T47D (cell line): Measurements from ENCODE around the gene AATF.
A peak's percentile ranks its signal among the peaks of the same experiment; 100 is the strongest.

ENCODE experiments used
- DNase-seq, 2 experiments: peaks; one replicate each; pipeline versions ENCODE4 v3.0.0 to v3.0.0-alpha.2; 2011 to 2012; ENCODE audit warnings: low read depth in 1 of 2, low spot score in 1 of 2
- JUND ChIP-seq: IDR thresholded peaks from 2 replicates; pipeline ENCODE4 v1.6.1; 2012; ENCODE audit warnings: low read depth
- in situ Hi-C: cut with HindIII; loops from 2 replicates; pipeline ENCODE4 v1.10.0; 2016; ENCODE audit warnings: low sequenced_read_pairs, low pct_unique_long_range_greater_than_20kb

AATF gene

GRCh38 chr17:37037590-37038155 is 88.9 kb downstream of the AATF start:
- in situ Hi-C loops: no loop called here
- DNase-seq: no peak
- TF ChIP-seq JUND: no peak

GRCh38 chr17:37039269-37039668 is 90.5 kb downstream of the AATF start:
- in situ Hi-C loops: no loop called here
- no peak for TF ChIP-seq JUND
- no peak for DNase-seq

DNA sequence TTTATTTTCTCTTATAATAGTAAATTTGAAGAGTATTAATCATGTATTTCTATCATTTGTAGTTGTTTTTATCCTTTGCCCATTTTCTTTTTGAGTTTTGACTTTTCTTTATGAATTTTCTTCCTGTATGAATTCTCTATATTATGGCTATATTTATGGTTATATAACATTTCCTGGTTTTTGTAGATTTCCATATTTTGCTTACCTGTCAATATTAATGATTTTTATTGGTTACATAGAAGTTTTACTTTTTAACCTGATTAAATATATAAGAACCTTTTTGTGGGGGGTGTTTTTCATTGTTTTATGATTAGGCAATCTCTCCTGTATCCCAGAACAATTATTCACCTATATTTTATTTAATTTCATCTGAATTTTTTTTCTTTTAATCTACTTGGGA is 93.2 kb downstream of the AATF start:
- DNase-seq: no peak
- in situ Hi-C loops: no loop called here
- TF ChIP-seq JUND: no peak

- no peak for DNase-seq
- in situ Hi-C loops: no loop called here
- TF ChIP-seq JUND: no peak
These were observed 94.4 kb downstream of the AATF start for GRCh38 chr17:37043201-37043600.

- no peak for DNase-seq
- in situ Hi-C loops: no loop called here
These were observed 96.7 kb downstream of the AATF start for GRCh38 chr17:37045351-37045922.

DNA sequence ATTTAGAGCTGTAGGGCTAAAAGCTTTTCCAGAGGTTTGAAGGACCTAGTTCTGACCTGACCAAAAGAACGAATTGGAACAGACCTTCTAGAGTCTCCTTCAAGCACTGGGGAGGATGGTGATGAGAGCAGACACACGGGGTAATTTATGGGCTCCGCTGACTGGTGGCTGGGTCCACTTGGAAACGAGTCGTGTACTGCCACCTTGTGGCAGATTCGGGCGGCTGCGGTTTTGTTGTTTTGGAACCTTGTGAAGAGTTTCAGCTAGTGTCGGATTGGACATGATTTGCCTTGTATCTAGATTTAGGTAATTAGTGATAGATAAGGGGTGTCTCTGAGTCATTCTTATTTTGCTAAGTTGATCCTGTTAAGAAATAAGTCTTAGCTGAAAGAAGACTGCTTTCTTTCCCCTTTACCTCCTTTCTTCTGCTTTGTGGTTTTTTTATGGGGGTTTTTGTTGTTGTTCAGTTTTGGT is 98.9 kb downstream of the AATF start:
- peak; percentile 63 to 87 for DNase-seq
- in situ Hi-C loops: no loop called here
- TF ChIP-seq JUND: no peak

More at GRCh38 chr17:37045351-37045922, 96.7 kb downstream of the AATF start:
- no peak for TF ChIP-seq JUND

GRCh38 chr17:37048811-37049210 is 100.1 kb downstream of the AATF start:
- no peak for TF ChIP-seq JUND
- in situ Hi-C loops: no loop called here
- no peak for DNase-seq

DNA sequence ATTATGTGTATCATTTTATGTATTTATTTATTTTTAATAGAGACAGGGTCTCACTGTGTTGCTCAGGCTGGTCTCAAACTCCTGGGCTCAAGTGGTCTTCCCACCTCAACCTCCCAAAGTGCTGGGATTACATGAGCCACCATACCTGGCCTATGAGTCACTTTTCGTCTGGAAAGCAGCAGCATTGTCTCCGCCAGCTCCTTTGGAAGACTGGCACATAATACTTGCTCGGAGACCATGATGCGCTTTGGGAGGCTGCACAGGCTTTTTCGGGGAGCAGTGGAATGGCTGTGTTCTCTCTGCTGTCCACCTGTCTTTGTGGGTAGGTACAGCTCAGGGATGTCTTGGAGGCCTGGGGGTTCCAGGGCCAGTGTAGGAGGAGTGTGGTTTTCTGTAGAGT is 102.2 kb downstream of the AATF start:
- in situ Hi-C loops: no loop called here
- DNase-seq: no peak
- no peak for TF ChIP-seq JUND

- in situ Hi-C loops: no loop called here
- no peak for TF ChIP-seq JUND
- DNase-seq: no peak
These were observed 102.6 kb downstream of the AATF start for GRCh38 chr17:37051381-37051780.

DNA sequence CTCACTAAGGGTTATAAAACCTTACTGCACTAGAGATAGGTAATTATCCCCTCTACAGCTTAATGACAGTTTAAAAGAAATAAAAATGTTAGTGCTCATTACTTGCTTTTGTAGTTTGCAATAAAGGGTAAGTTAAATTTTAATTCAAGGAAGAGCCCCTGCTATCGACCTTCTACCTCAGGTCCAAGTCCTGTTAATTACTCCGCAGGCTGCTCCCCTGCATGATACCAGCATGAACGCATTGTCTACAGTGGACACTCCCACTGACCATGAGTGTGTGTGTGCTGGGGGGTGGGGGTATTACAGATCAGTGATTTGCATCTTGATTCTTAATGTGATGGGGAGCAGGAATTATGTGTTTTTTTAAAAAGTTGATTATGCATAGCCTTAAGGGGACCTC is 103.1 kb downstream of the AATF start:
- no peak for DNase-seq
- in situ Hi-C loops: no loop called here
- TF ChIP-seq JUND: no peak

GRCh38 chr17:37052450-37052849 is 103.7 kb downstream of the AATF start:
- DNase-seq: no peak
- in situ Hi-C loops: no loop called here
- no peak for TF ChIP-seq JUND

GRCh38 chr17:37054894-37055293 is 106.1 kb downstream of the AATF start:
- in situ Hi-C loops: no loop called here
- DNase-seq: no peak
- TF ChIP-seq JUND: no peak

DNA sequence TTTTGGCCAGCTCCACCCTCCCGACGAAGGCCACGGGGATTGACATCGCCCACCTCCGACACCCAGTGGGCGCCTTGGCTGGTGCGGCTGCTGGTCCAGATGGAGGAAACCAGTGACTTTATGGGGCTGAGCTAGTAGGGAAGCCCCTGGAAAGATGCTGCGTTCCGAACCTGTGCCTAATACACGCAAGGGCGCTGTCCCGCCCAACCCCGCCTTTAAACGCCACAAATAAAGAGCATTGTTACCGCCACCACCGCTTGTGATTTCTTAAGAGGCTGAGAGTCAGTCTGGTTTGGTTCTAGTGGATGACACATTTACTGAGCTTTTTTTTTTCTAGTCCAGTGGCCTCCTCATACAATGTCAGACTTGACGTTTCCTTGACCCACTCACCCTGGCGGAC is 107.9 kb downstream of the AATF start:
- in situ Hi-C loops: no loop called here
- DNase-seq: no peak
- no peak for TF ChIP-seq JUND

DNA sequence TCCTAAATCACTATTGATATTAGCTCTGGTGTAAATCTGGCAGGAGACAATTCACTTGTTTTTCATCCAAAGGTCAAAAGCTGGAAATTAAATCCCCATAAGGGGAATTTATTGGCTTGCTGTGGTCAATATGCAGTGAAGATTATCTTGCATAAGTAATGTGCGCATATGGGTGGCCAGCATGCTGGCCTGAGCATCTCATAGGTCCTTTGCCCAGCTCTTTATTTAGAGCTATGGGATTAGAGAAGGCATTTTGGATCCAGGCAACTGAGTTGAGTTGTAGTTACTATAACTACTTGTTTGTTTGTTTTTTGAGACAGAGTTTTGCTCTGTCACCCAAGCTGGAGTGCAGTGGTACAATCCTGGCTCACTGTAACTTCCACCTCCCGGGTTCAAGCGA is 110.7 kb downstream of the AATF start:
- DNase-seq: no peak
- TF ChIP-seq JUND: no peak
- in situ Hi-C loops: no loop called here
